ENCODE results near the gene LRRC8D. TPM values are rescaled to one million over a fixed set of nuclear protein-coding genes. Genes with fewer than 3 reads are reported as not detected.
A peak's percentile ranks its signal among the peaks of the same experiment; 100 is the strongest.

Gene LRRC8D
- total RNA-seq, 1 experiment from 2014 or later = 19.6 TPM

GRCh38 chr1:89894210-89895201, 73.7 kb downstream of the LRRC8D start:
- Histone ChIP-seq H3K4me3 (ENCODE audit: low read length) (no peak overlapping the region), H3K9me3 (ENCODE audit: low read length) (no peaks in the 10 kb centered on the region), H4K20me1 (ENCODE audit: low read length) (no peaks in the 10 kb centered on the region), H3K9me2 (replicated peaks; ENCODE audit: low read length) (no peaks in the 10 kb centered on the region), H3K4me2 (ENCODE audit: low read length) (peak overlapping the region; percentile 10; the same call in 1 of the 2 replicates), H3K27me3 (ENCODE audit: low read length) (no peaks in the 10 kb centered on the region), H3K27ac (ENCODE audit: low read length) (peak overlapping the region; percentile 10; the same call in 1 of the 2 replicates), H2AFZ (ENCODE audit: low read length) (no peak overlapping the region), H3K36me3 (ENCODE audit: low read depth, low read length) (peaks cover 6% of the 10 kb centered on the region; the same call in 1 of the 2 replicates), H3K79me2 (ENCODE audit: low read length) (peaks cover 19% of the 10 kb centered on the region), H3K9ac (ENCODE audit: low read length) (no peak overlapping the region), H3F3A (ENCODE audit: low read length, unreplicated experiment) (no peaks in the 10 kb centered on the region), H3K4me1 (ENCODE audit: insufficient read depth, low read length) (peaks cover 33% of the 10 kb centered on the region)
- ChIA-PET CTCF (no interaction called here), POLR2A (ENCODE audit: unreplicated experiment) (no interaction called here)
- DNase-seq (peak; percentile 76), ATAC-seq (peak; percentile 45)
- no TSS peak for BruUV-seq (replicated peaks)
- TF ChIP-seq EZH2phosphoT487 (IDR thresholded peaks at IDR 0.05; ENCODE audit: borderline replicate concordance, low read length) = no peak
- no peak for TF ChIP-seq CTCF (conservative IDR thresholded peaks at IDR 0.05; ENCODE audit: low read depth, low read length)
- no peak for TF ChIP-seq EZH2 (IDR thresholded peaks at IDR 0.05; ENCODE audit: low read length, unreplicated experiment)
- intact Hi-C loops (cut with micrococcal nuclease) = no loop called here

- CTCF ChIA-PET = no interaction called here
Observed at GRCh38 chr1:89896105-89896942, 75.5 kb downstream of the LRRC8D start.

More at GRCh38 chr1:89896105-89896942, 75.5 kb downstream of the LRRC8D start:
- no peaks in the 10 kb centered on the region for H3F3A ChIP-seq (ENCODE audit: low read length, unreplicated experiment)
- H3K36me3 ChIP-seq (ENCODE audit: low read depth, low read length) = peaks cover 6% of the 10 kb centered on the region; the same call in 1 of the 2 replicates
- DNase-seq (no peak), ATAC-seq (no peak)
- peaks cover 16% of the 10 kb centered on the region for H3K79me2 ChIP-seq (ENCODE audit: low read length)
- H4K20me1 ChIP-seq (ENCODE audit: low read length) = no peaks in the 10 kb centered on the region
- no peak overlapping the region for H3K9ac ChIP-seq (ENCODE audit: low read length)
- BruUV-seq (replicated peaks) = no TSS peak
- no peaks in the 10 kb centered on the region for H3K9me2 ChIP-seq (replicated peaks; ENCODE audit: low read length)
- H3K4me3 ChIP-seq (ENCODE audit: low read length) = no peak overlapping the region
- H3K9me3 ChIP-seq (ENCODE audit: low read length) = no peaks in the 10 kb centered on the region
- no peak overlapping the region for H3K27ac ChIP-seq (ENCODE audit: low read length)
- TF ChIP-seq EZH2phosphoT487 (IDR thresholded peaks at IDR 0.05; ENCODE audit: borderline replicate concordance, low read length) (no peak), CTCF (conservative IDR thresholded peaks at IDR 0.05; ENCODE audit: low read depth, low read length) (no peak), EZH2 (IDR thresholded peaks at IDR 0.05; ENCODE audit: low read length, unreplicated experiment) (no peak)
- intact Hi-C loops (cut with micrococcal nuclease) = no loop called here
- H2AFZ ChIP-seq (ENCODE audit: low read length) = no peak overlapping the region
- peaks cover 20% of the 10 kb centered on the region for H3K4me1 ChIP-seq (ENCODE audit: insufficient read depth, low read length)
- H3K4me2 ChIP-seq (ENCODE audit: low read length) = no peak overlapping the region
- POLR2A ChIA-PET (ENCODE audit: unreplicated experiment) = no interaction called here
- H3K27me3 ChIP-seq (ENCODE audit: low read length) = no peaks in the 10 kb centered on the region
